CD4-positive, alpha-beta T cell treated with Interferon gamma for 1 hour (primary cell): Measurements from ENCODE around the gene CRIP3.
A peak's percentile ranks its signal among the peaks of the same experiment; 100 is the strongest.
"Not testable (repeated sequence)": the region's sequence is repeated elsewhere in the genome, so short reads cannot be mapped to it uniquely, and the experiment has no call there.

Experiments used
- DNase-seq: peaks from one replicate; pipeline ENCODE4 v3.0.0-alpha.2; 2020

The CRIP3 gene

GRCh38 chr6:43308101-43308989, at the start of gene CRIP3:
Gene CRIP3, minus strand, starts transcription at chr6:43308826. Its CDS starts 34 bp downstream, at chr6:43308792.
- DNase-seq: peak; percentile 49

- DNase-seq: no peak
These were observed 47.4 kb upstream of the CRIP3 start for GRCh38 chr6:43355862-43356590.

- DNase-seq: not testable (repeated sequence)
These were observed 43.3 kb upstream of the CRIP3 start for GRCh38 chr6:43351951-43352350.

- no peak for DNase-seq
These were observed 38.8 kb upstream of the CRIP3 start for GRCh38 chr6:43347444-43347843.

GRCh38 chr6:43347021-43347420, 38.4 kb upstream of the CRIP3 start:
- DNase-seq: no peak

- DNase-seq: not testable (repeated sequence)
These were observed 37.6 kb upstream of the CRIP3 start for GRCh38 chr6:43346243-43346642.

GRCh38 chr6:43339168-43339567, 30.5 kb upstream of the CRIP3 start:
- no peak for DNase-seq

- no peak for DNase-seq
These were observed 29.6 kb upstream of the CRIP3 start for GRCh38 chr6:43338243-43338642.

GRCh38 chr6:43336382-43336781, 27.8 kb upstream of the CRIP3 start:
- DNase-seq: no peak

- no peak for DNase-seq
These were observed 26.8 kb upstream of the CRIP3 start for GRCh38 chr6:43335469-43335868.

- DNase-seq: no peak
These were observed 26.0 kb upstream of the CRIP3 start for GRCh38 chr6:43334466-43335095.

- no peak for DNase-seq
These were observed 23.3 kb upstream of the CRIP3 start for GRCh38 chr6:43331891-43332290.

- DNase-seq: no peak
These were observed 22.8 kb upstream of the CRIP3 start for GRCh38 chr6:43331470-43331869.

GRCh38 chr6:43328528-43328927, 19.9 kb upstream of the CRIP3 start:
- DNase-seq: no peak

GRCh38 chr6:43325876-43326275, 17.2 kb upstream of the CRIP3 start:
- DNase-seq: no peak

- no peak for DNase-seq
These were observed 9.4 kb upstream of the CRIP3 start for GRCh38 chr6:43318011-43318410.

GRCh38 chr6:43313813-43314212, 5.2 kb upstream of the CRIP3 start:
- DNase-seq: no peak

GRCh38 chr6:43311666-43312065, 3.0 kb upstream of the CRIP3 start:
- no peak for DNase-seq

- DNase-seq: no peak
These were observed 2.0 kb upstream of the CRIP3 start for GRCh38 chr6:43310624-43311023.

GRCh38 chr6:43310134-43310533, 1.5 kb upstream of the CRIP3 start:
- DNase-seq: no peak

GRCh38 chr6:43308990-43309477, 408 bp upstream of the CRIP3 start:
- no peak for DNase-seq

GRCh38 chr6:43307451-43308100, 1.1 kb downstream of the CRIP3 start:
- DNase-seq: no peak

GRCh38 chr6:43306086-43306485, 2.5 kb downstream of the CRIP3 start:
- no peak for DNase-seq
